Choroid plexus epithelial cell (primary cell): ENCODE measurements around the gene ANKRD12.
"Not testable (repeated sequence)": the region's sequence is repeated elsewhere in the genome, so short reads cannot be mapped to it uniquely, and the experiment has no call there.

ENCODE experiments used
- DNase-seq: peaks from one replicate; pipeline ENCODE4 v3.0.0-alpha.2; 2010; ENCODE audit warnings: low read depth
- H3K4me3 ChIP-seq: 2 replicates; pipeline ENCODE4 v1.5.1; 2011; ENCODE audit warnings: low read depth, mild to moderate bottlenecking, control low read depth, low read length, moderate library complexity
- TF ChIP-seq, protein P1 (sequence below): conservative IDR thresholded peaks from 2 replicates; pipeline ENCODE4 v1.5.1; 2011; ENCODE audit warnings: low read depth, mild to moderate bottlenecking, control low read depth, inconsistent platforms, low read length, moderate library complexity

Gene ANKRD12

GRCh38 chr18:9244376-9244775 lies 107.8 kb downstream of the ANKRD12 start:
- TF ChIP-seq, protein P1, sequence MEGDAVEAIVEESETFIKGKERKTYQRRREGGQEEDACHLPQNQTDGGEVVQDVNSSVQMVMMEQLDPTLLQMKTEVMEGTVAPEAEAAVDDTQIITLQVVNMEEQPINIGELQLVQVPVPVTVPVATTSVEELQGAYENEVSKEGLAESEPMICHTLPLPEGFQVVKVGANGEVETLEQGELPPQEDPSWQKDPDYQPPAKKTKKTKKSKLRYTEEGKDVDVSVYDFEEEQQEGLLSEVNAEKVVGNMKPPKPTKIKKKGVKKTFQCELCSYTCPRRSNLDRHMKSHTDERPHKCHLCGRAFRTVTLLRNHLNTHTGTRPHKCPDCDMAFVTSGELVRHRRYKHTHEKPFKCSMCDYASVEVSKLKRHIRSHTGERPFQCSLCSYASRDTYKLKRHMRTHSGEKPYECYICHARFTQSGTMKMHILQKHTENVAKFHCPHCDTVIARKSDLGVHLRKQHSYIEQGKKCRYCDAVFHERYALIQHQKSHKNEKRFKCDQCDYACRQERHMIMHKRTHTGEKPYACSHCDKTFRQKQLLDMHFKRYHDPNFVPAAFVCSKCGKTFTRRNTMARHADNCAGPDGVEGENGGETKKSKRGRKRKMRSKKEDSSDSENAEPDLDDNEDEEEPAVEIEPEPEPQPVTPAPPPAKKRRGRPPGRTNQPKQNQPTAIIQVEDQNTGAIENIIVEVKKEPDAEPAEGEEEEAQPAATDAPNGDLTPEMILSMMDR: no peak
- H3K4me3 ChIP-seq: no peak overlapping the region
- no peak for DNase-seq

- TF ChIP-seq, protein P1: no peak
- DNase-seq: no peak
- no peak overlapping the region for H3K4me3 ChIP-seq
Measured at GRCh38 chr18:9248661-9249060, 112.1 kb downstream of the ANKRD12 start.

DNA sequence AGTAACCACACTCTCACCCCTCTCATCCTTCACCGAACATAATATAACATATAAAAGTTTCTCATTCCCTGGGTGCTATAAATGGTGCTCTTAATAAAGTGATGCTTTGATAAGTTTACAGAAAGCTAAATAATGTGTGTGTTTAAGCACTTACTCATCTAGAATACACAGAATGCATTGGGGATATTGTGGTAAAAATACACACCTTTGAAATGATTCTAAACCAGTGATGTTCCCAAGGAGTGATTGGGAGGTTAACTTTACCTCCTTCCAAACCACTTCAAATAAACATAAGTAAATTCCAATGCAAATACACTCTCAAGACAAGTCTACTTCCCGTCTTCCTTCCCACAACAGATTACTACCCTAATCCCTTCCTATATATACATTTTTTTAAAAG lies 112.7 kb downstream of the ANKRD12 start:
- TF ChIP-seq, protein P1: no peak
- DNase-seq: no peak

GRCh38 chr18:9259173-9259572 lies 122.6 kb downstream of the ANKRD12 start:
- DNase-seq: no peak
- H3K4me3 ChIP-seq: no peak overlapping the region
- TF ChIP-seq, protein P1: no peak

More for the DNA sequence above, 112.7 kb downstream of the ANKRD12 start:
- H3K4me3 ChIP-seq: no peak overlapping the region

GRCh38 chr18:9260388-9261380 lies 124.1 kb downstream of the ANKRD12 start:
- TF ChIP-seq, protein P1: no peak
- H3K4me3 ChIP-seq: no peak overlapping the region
- DNase-seq: peak; percentile 38

- no peak overlapping the region for H3K4me3 ChIP-seq
- DNase-seq: no peak
- TF ChIP-seq, protein P1: no peak
Measured at GRCh38 chr18:9263264-9263663, 126.7 kb downstream of the ANKRD12 start.

DNA sequence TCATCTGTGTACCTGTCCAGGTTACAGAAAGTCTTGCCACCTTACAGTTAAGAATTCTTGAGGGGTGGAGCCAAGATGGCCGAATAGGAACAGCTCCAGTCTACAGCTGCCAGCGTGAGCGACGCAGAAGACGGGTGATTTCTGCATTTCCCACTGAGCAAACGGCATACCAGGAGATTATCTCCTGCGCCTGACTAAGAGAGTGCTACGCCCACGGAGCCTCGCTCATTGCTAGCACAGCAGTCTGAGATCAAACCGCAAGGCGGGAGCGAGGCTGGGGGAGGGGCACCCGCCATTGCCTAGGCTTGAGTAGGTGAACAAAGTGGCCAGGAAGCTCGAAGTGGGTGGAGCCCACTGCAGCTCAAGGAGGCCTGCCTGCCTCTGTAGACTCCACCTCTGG lies 128.2 kb downstream of the ANKRD12 start:
- not testable (repeated sequence) for DNase-seq, H3K4me3 ChIP-seq
